GM06990 (cell line): Measurements from ENCODE around the gene CRIM1.

Experiments
- DNase-seq: peaks from one replicate; pipeline ENCODE4 v3.0.0-alpha.2; 2011; ENCODE audit not compliant: insufficient read length; ENCODE audit errors: extremely low read depth
- H3K27me3 ChIP-seq: replicated peaks from 2 replicates; pipeline ENCODE4 v1.6.0; 2011; ENCODE audit warnings: low read length; ENCODE audit not compliant: control insufficient read depth, insufficient read depth
- H3K36me3 ChIP-seq: 2 replicates; pipeline ENCODE4 v1.5.1; 2011; ENCODE audit warnings: low read length; ENCODE audit not compliant: control insufficient read depth, insufficient read depth
- H3K4me3 ChIP-seq: replicated peaks from 2 replicates; pipeline ENCODE4 v1.5.1; 2011; ENCODE audit warnings: low read depth, mild to moderate bottlenecking, control low read depth, low read length
- CTCF ChIP-seq: IDR thresholded peaks from 2 replicates; pipeline ENCODE4 v1.5.1; 2011; ENCODE audit warnings: low read length, control low read depth, mild to moderate bottlenecking, inconsistent platforms; ENCODE audit not compliant: insufficient read depth, poor library complexity, severe bottlenecking

Gene CRIM1

GRCh38 chr2:36404754-36405153, 49.2 kb downstream of the CRIM1 start:
- no peaks in the 10 kb centered on the region for H3K36me3 ChIP-seq
- TF ChIP-seq CTCF = no peak
- H3K27me3 ChIP-seq = no peaks in the 10 kb centered on the region
- H3K4me3 ChIP-seq = no peak overlapping the region
- DNase-seq = no peak

GRCh38 chr2:36405183-36405582, 49.6 kb downstream of the CRIM1 start:
- Histone ChIP-seq H3K36me3 (no peaks in the 10 kb centered on the region), H3K27me3 (no peaks in the 10 kb centered on the region; the same call in 1 of the 2 replicates), H3K4me3 (no peak overlapping the region)
- no peak for DNase-seq
- no peak for TF ChIP-seq CTCF

- H3K4me3 ChIP-seq = no peak overlapping the region
- no peak for TF ChIP-seq CTCF
- no peaks in the 10 kb centered on the region; the same call in 1 of the 2 replicates for H3K27me3 ChIP-seq
- DNase-seq = no peak
- H3K36me3 ChIP-seq = no peaks in the 10 kb centered on the region
These were observed 50.7 kb downstream of the CRIM1 start for GRCh38 chr2:36406296-36406695.

GRCh38 chr2:36407413-36407812, 51.8 kb downstream of the CRIM1 start:
- DNase-seq = no peak
- Histone ChIP-seq H3K27me3 (no peaks in the 10 kb centered on the region; the same call in 1 of the 2 replicates), H3K4me3 (no peak overlapping the region), H3K36me3 (no peaks in the 10 kb centered on the region)
- no peak for TF ChIP-seq CTCF

GRCh38 chr2:36408198-36408703, 52.7 kb downstream of the CRIM1 start:
- TF ChIP-seq CTCF = no peak
- H3K36me3 ChIP-seq = no peaks in the 10 kb centered on the region
- no peaks in the 10 kb centered on the region; the same call in 1 of the 2 replicates for H3K27me3 ChIP-seq
- DNase-seq = no peak
- H3K4me3 ChIP-seq = no peak overlapping the region

GRCh38 chr2:36409335-36409734, 53.8 kb downstream of the CRIM1 start:
- DNase-seq = no peak
- Histone ChIP-seq H3K4me3 (no peak overlapping the region), H3K36me3 (no peaks in the 10 kb centered on the region), H3K27me3 (no peaks in the 10 kb centered on the region; the same call in 1 of the 2 replicates)
- TF ChIP-seq CTCF = no peak
